SK-N-SH (cell line): ENCODE data around the gene CHST13. TPM values are rescaled to one million over a fixed set of nuclear protein-coding genes. Genes with fewer than 3 reads are reported as not detected.

ENCODE experiments used
- CTCF ChIA-PET: fragments of 300-600, 350-600 bp; formaldehyde crosslinking; extraction: SDS; loops from one replicate; lab custom pipeline; 2021; lab: Yijun Ruan, JAX
- POLR2A ChIA-PET: fragments of 350-600 bp; sonication (Branson Sonifier 250); formaldehyde crosslinking; extraction: SDS; loops from one replicate; lab custom pipeline; 2020; ENCODE audit warnings: antibody characterized with exemption, inconsistent platforms; lab: Yijun Ruan, JAX
- DNase-seq: peaks from one replicate; pipeline ENCODE4 v3.0.0; 2012
- H2AFZ ChIP-seq: fragments of 200-600 bp; sonication (generic); 2 replicates; pipeline ENCODE4 v1.8.1; 2016; ENCODE audit warnings: antibody characterized with exemption, mild to moderate bottlenecking, low read depth
- H3F3A ChIP-seq: fragments of 200-600 bp; sonication (generic); replicated peaks from 2 replicates; pipeline ENCODE3; 2016; ENCODE audit warnings: antibody characterized with exemption, mild to moderate bottlenecking; ENCODE audit not compliant: insufficient read depth
- H3K27ac ChIP-seq, 2 experiments: fragments of 200-500 bp in 1 of 2; fragments of 200-600 bp in 1 of 2; sonication (Bioruptor generic) in 1 of 2; sonication (generic), shearing (Covaris generic) in 1 of 2; 2 replicates each; pipeline versions ENCODE4 v1.5.1 to v1.6.1; 2014 to 2016; ENCODE audit warnings: low read depth in 2 of 2, inconsistent platforms in 1 of 2, low read length in 1 of 2, mild to moderate bottlenecking in 1 of 2, mixed read lengths in 1 of 2
- H3K27me3 ChIP-seq: fragments of 200-600 bp; sonication (generic), shearing (Covaris generic); 2 replicates; pipeline ENCODE4 v1.6.1; 2016; ENCODE audit warnings: mixed run types; ENCODE audit not compliant: insufficient read depth
- H3K36me3 ChIP-seq, 2 experiments: fragments of 200-500 bp in 1 of 2; fragments of 200-600 bp in 1 of 2; sonication (Bioruptor generic) in 1 of 2; sonication (generic) in 1 of 2; replicated peaks in 1 of 2; 2 replicates each; pipeline versions ENCODE3 to v1.5.1; 2014 to 2016; ENCODE audit warnings: low read length in 1 of 2, mild to moderate bottlenecking in 1 of 2; ENCODE audit not compliant: insufficient read depth in 2 of 2, control insufficient read depth in 1 of 2
- H3K4me1 ChIP-seq, 2 experiments: fragments of 200-500 bp in 1 of 2; fragments of 200-600 bp in 1 of 2; sonication (Bioruptor generic) in 1 of 2; sonication (generic), shearing (Covaris generic) in 1 of 2; 2 replicates each; pipeline versions ENCODE4 v1.5.1 to v1.6.1; 2014 to 2016; ENCODE audit warnings: low read depth in 1 of 2, low read length in 1 of 2, mixed run types in 1 of 2; ENCODE audit not compliant: insufficient read depth in 2 of 2, control insufficient read depth in 1 of 2
- H3K4me2 ChIP-seq: fragments of 200-600 bp; sonication (generic), shearing (Covaris generic); 2 replicates; pipeline ENCODE4 v1.6.1; 2017; ENCODE audit warnings: mixed run types
- H3K4me3 ChIP-seq, 2 experiments: fragments of 200-500 bp in 1 of 2; fragments of 200-600 bp in 1 of 2; sonication (Bioruptor generic) in 1 of 2; sonication (generic), shearing (Covaris generic) in 1 of 2; 2 replicates each; pipeline versions ENCODE4 v1.5.1 to v1.8.1; 2014 to 2016; ENCODE audit warnings: low read depth in 2 of 2, inconsistent platforms in 1 of 2, low read length in 1 of 2, mild to moderate bottlenecking in 1 of 2, mixed read lengths in 1 of 2, moderate library complexity in 1 of 2
- H3K79me2 ChIP-seq: fragments of 200-600 bp; sonication (generic); 2 replicates; pipeline ENCODE4 v1.8.1; 2017; ENCODE audit warnings: mild to moderate bottlenecking; ENCODE audit not compliant: insufficient read depth
- H3K9ac ChIP-seq: fragments of 200-600 bp; sonication (generic); 2 replicates; pipeline ENCODE4 v1.6.1; 2017; ENCODE audit warnings: mixed run types
- H3K9me2 ChIP-seq: fragments of 200-600 bp; sonication (generic); 2 replicates; pipeline ENCODE4 v1.6.1; 2017; ENCODE audit warnings: mixed run types
- H3K9me3 ChIP-seq: fragments of 200-600 bp; sonication (generic); 2 replicates; pipeline ENCODE4 v1.6.1; 2017; ENCODE audit warnings: mixed run types, mild to moderate bottlenecking, moderate library complexity
- H4K20me1 ChIP-seq: fragments of 200-600 bp; sonication (generic); 2 replicates; pipeline ENCODE4 v1.6.1; 2017; ENCODE audit warnings: mild to moderate bottlenecking, mixed run types; ENCODE audit not compliant: insufficient read depth
- EP300 ChIP-seq, 2 experiments: IDR thresholded peaks; 2 replicates each; pipeline versions ENCODE4 v1.4.0 to v1.6.1; 2012; ENCODE audit warnings: borderline replicate concordance in 1 of 2, low read depth in 1 of 2, low read length in 1 of 2
- FOXJ3 ChIP-seq: sonication (generic); formaldehyde crosslinking; IDR thresholded peaks from 2 replicates; pipeline ENCODE4 v1.5.1; 2020; ENCODE audit warnings: mild to moderate bottlenecking, missing genetic modification reagents
- FOXM1 ChIP-seq: IDR thresholded peaks from 2 replicates; pipeline ENCODE4 v1.4.0; 2012; ENCODE audit warnings: low read depth, mild to moderate bottlenecking
- GATA2 ChIP-seq: sonication (generic); formaldehyde crosslinking; IDR thresholded peaks from 2 replicates; pipeline ENCODE4 v1.5.0; 2020; ENCODE audit warnings: mild to moderate bottlenecking, missing genetic modification reagents
- IRF3 ChIP-seq: fragments of 150-350 bp; IDR thresholded peaks from 2 replicates; pipeline ENCODE4 v1.6.1; 2016; ENCODE audit warnings: mild to moderate bottlenecking, low read depth, low read length
- JUND ChIP-seq: IDR thresholded peaks from 2 replicates; pipeline ENCODE4 v1.4.0; 2012
- MEF2A ChIP-seq: IDR thresholded peaks from 2 replicates; pipeline ENCODE4 v1.4.0; 2012; ENCODE audit warnings: low read depth, borderline replicate concordance
- MXI1 ChIP-seq: IDR thresholded peaks from 2 replicates; pipeline ENCODE4 v1.6.1; 2012; ENCODE audit warnings: mild to moderate bottlenecking, low read depth, low read length, improper control_type of control experiment
- NFIC ChIP-seq: IDR thresholded peaks from 2 replicates; pipeline ENCODE4 v1.4.0; 2012; ENCODE audit warnings: borderline replicate concordance
- NRF1 ChIP-seq: IDR thresholded peaks from 2 replicates; pipeline ENCODE4 v1.6.1; 2012; ENCODE audit warnings: low read depth, mild to moderate bottlenecking, low read length
- RCOR1 ChIP-seq: fragments of 150-350 bp; IDR thresholded peaks from 2 replicates; pipeline ENCODE4 v1.6.1; 2017; ENCODE audit warnings: antibody characterized with exemption, low read length
- RXRA ChIP-seq: IDR thresholded peaks from 2 replicates; pipeline ENCODE4 v1.4.0; 2012; ENCODE audit warnings: low read depth, mild to moderate bottlenecking, borderline replicate concordance
- TCF12 ChIP-seq: IDR thresholded peaks from 2 replicates; pipeline ENCODE4 v1.4.0; 2012
- TEAD4 ChIP-seq: IDR thresholded peaks from 2 replicates; pipeline ENCODE4 v1.4.0; 2012; ENCODE audit warnings: mild to moderate bottlenecking, borderline replicate concordance; ENCODE audit not compliant: insufficient read depth
- USF1 ChIP-seq: IDR thresholded peaks from 2 replicates; pipeline ENCODE4 v1.4.0; 2012; ENCODE audit warnings: low read depth, borderline replicate concordance
- USF2 ChIP-seq: fragments of 150-350 bp; IDR thresholded peaks from 2 replicates; pipeline ENCODE4 v1.6.1; 2017; ENCODE audit warnings: antibody characterized with exemption, low read length, low read depth, borderline replicate concordance
- YY1 ChIP-seq: IDR thresholded peaks from 2 replicates; pipeline ENCODE4 v1.4.0; 2012; ENCODE audit warnings: low read depth, mild to moderate bottlenecking
- ZBTB33 ChIP-seq: IDR thresholded peaks from 2 replicates; pipeline ENCODE4 v1.4.0; 2012; ENCODE audit warnings: low read depth, borderline replicate concordance
- WGBS: methylation state at CpG from one replicate; pipeline ENCODE4 v1.1.6; 2017; ENCODE audit warnings: low lambda C conversion rate; 5-methylcytosine and 5-hydroxymethylcytosine counted together
- polyA plus RNA-seq, 3 experiments: library from polyadenylated mRNA; depleted of rRNA; stranded (reverse); fragments of >200 nt; gene quantifications; 2 replicates each; pipeline ENCODE4 v1.2.3, GENCODE V29; 2012

Gene CHST13
- polyA plus RNA-seq, 1 of the 3 experiments (the other 2 are of a cell fraction) = 0.41 TPM

- no peak overlapping the region for H3K4me3 ChIP-seq
- H3K36me3 ChIP-seq = peaks cover 2 to 4% of the 10 kb centered on the region in 2 experiments
- DNase-seq = no peak
- no peak overlapping the region for H2AFZ ChIP-seq
- H3K9me3 ChIP-seq = no peaks in the 10 kb centered on the region
- no peak for TF ChIP-seq NRF1
- TF ChIP-seq JUND = no peak
- TF ChIP-seq USF1 = no peak
- TF ChIP-seq TCF12 = no peak
- TF ChIP-seq GATA2 (CRISPR knock-in tag) = no peak
- no peak for TF ChIP-seq USF2
- no peak for TF ChIP-seq EP300 (IDR thresholded peaks at IDR 0.05; ENCODE audit: borderline replicate concordance in 1 of 2, low read depth in 1 of 2, low read length in 1 of 2)
- TF ChIP-seq FOXJ3 = no peak
- TF ChIP-seq ZBTB33 = no peak
- no peak for TF ChIP-seq IRF3
- TF ChIP-seq RXRA = no peak
- no peak for TF ChIP-seq MXI1
- no peak for TF ChIP-seq RCOR1
- no peak for TF ChIP-seq TEAD4
- TF ChIP-seq MEF2A = no peak
- no peak for TF ChIP-seq FOXM1
- TF ChIP-seq YY1 = no peak
- no peak for TF ChIP-seq NFIC
- peaks cover 30% of the 10 kb centered on the region for H3K79me2 ChIP-seq
- H3K9me2 ChIP-seq = no peaks in the 10 kb centered on the region
- no peaks in the 10 kb centered on the region for H3K27me3 ChIP-seq
- H3K27ac ChIP-seq = no peak overlapping the region
- H3K9ac ChIP-seq = no peak overlapping the region
- H3F3A ChIP-seq = peaks cover 6% of the 10 kb centered on the region
- H3K4me1 ChIP-seq = peaks cover 18 to 54% of the 10 kb centered on the region in 2 experiments
- WGBS = 96% methylated on average over 4 of the region's 4 CpGs
- ChIA-PET POLR2A (no interaction called here), CTCF (interaction anchor here (0.9 kb wide), 1 partner anchor 10 kb away, joined by 3 read pairs; no protein-coding TSS in a partner anchor)
- peaks cover 30% of the 10 kb centered on the region for H4K20me1 ChIP-seq
- no peak overlapping the region for H3K4me2 ChIP-seq
Measured at GRCh38 chr3:126477061-126477380, 46.9 kb upstream of the CHST13 start.
